Measurements from ENCODE around the gene FOXC1.

- TF ChIP-seq EP300 (IDR thresholded peaks at IDR 0.05; ENCODE audit: low read depth in 2 of 2, low read length in 2 of 2) (no peak), EP300 (CRISPR knock-in tag; IDR thresholded peaks at IDR 0.05; ENCODE audit: borderline replicate concordance) (no peak), ZNF761 (CRISPR knock-in tag; conservative IDR thresholded peaks at IDR 0.05) (no peak), USF2 (IDR thresholded peaks at IDR 0.05; ENCODE audit: low read depth, low read length) (no peak), USF2 (CRISPR knock-in tag; IDR thresholded peaks at IDR 0.05; ENCODE audit: borderline replicate concordance) (no peak), CTCF (CRISPR knock-in tag; IDR thresholded peaks at IDR 0.05) (no peak), SOX13 (IDR thresholded peaks at IDR 0.05) (no peak), SOX13 (CRISPR knock-in tag; conservative IDR thresholded peaks at IDR 0.05 in 1 of 2, IDR thresholded peaks at IDR 0.05 in 1 of 2) (no peak), CCAR2 (optimal IDR thresholded peaks at IDR 0.05; ENCODE audit: low read depth, low read length) (no peak), ZNF598 (CRISPR knock-in tag; IDR thresholded peaks at IDR 0.05; ENCODE audit: borderline replicate concordance) (no peak), EHMT2 (IDR thresholded peaks at IDR 0.05; ENCODE audit: borderline replicate concordance, low read depth, low read length) (no peak), ZNF18 (CRISPR knock-in tag; IDR thresholded peaks at IDR 0.05; ENCODE audit: insufficient replicate concordance) (no peak), YY1 (IDR thresholded peaks at IDR 0.05; ENCODE audit: insufficient read depth, insufficient replicate concordance, low read depth, low read length) (no peak), MAX (IDR thresholded peaks at IDR 0.05) (no peak), ZNF746 (CRISPR knock-in tag; IDR thresholded peaks at IDR 0.05) (no peak), JUND (CRISPR knock-in tag; IDR thresholded peaks at IDR 0.05) (no peak), ZBTB2 (CRISPR knock-in tag; IDR thresholded peaks at IDR 0.05; ENCODE audit: low read depth) (no peak)
Measured at GRCh38 chr6:1600063-1600763, 9.5 kb upstream of the FOXC1 start.

All from HepG2 (cell line).